HTERT RPE-1 (cell line): ENCODE results near the gene MDM1.

Experiments
- in situ Hi-C: fragments of 300-500 bp; cut with MboI; formaldehyde crosslinking; loops from 4 replicates; pipeline ENCODE4 v1.14.3; 2020; ENCODE audit warnings: low sequenced_read_pairs

Gene MDM1

GRCh38 chr12:68327896-68328295 lies 4.3 kb downstream of the MDM1 start:
- in situ Hi-C loops = no loop called here

GRCh38 chr12:68326716-68327115 lies 5.4 kb downstream of the MDM1 start:
- in situ Hi-C loops = no loop called here

- in situ Hi-C loops = no loop called here
Observed at GRCh38 chr12:68325966-68326365, 6.2 kb downstream of the MDM1 start.

- in situ Hi-C loops = no loop called here
Observed at GRCh38 chr12:68324531-68324930, 7.6 kb downstream of the MDM1 start.

- in situ Hi-C loops = no loop called here
Observed at GRCh38 chr12:68321140-68321539, 11.0 kb downstream of the MDM1 start.

- in situ Hi-C loops = no loop called here
Observed at GRCh38 chr12:68319988-68320623, 12.1 kb downstream of the MDM1 start.

GRCh38 chr12:68317047-68317667 lies 15.0 kb downstream of the MDM1 start:
- in situ Hi-C loops = no loop called here

GRCh38 chr12:68310370-68310769 lies 21.8 kb downstream of the MDM1 start:
- in situ Hi-C loops = no loop called here

GRCh38 chr12:68306564-68306963 lies 25.6 kb downstream of the MDM1 start:
- in situ Hi-C loops = no loop called here

- in situ Hi-C loops = no loop called here
Observed at GRCh38 chr12:68305278-68305677, 26.9 kb downstream of the MDM1 start.

- in situ Hi-C loops = no loop called here
Observed at GRCh38 chr12:68304626-68305025, 27.5 kb downstream of the MDM1 start.

GRCh38 chr12:68303850-68304249 lies 28.3 kb downstream of the MDM1 start:
- in situ Hi-C loops = no loop called here

- in situ Hi-C loops = no loop called here
Observed at GRCh38 chr12:68297929-68298328, 34.2 kb downstream of the MDM1 start.

- in situ Hi-C loops = no loop called here
Observed at GRCh38 chr12:68294251-68294650, 37.9 kb downstream of the MDM1 start.

GRCh38 chr12:68293347-68293746 lies 38.8 kb downstream of the MDM1 start:
- in situ Hi-C loops = no loop called here

- in situ Hi-C loops = no loop called here
Observed at GRCh38 chr12:68292151-68292943, 39.8 kb downstream of the MDM1 start.

GRCh38 chr12:68291396-68292036 lies 40.6 kb downstream of the MDM1 start:
- in situ Hi-C loops = no loop called here

GRCh38 chr12:68290126-68290525 lies 42.0 kb downstream of the MDM1 start:
- in situ Hi-C loops = no loop called here

GRCh38 chr12:68287106-68287505 lies 45.1 kb downstream of the MDM1 start:
- in situ Hi-C loops = no loop called here

GRCh38 chr12:68286396-68286795 lies 45.8 kb downstream of the MDM1 start:
- in situ Hi-C loops = no loop called here

GRCh38 chr12:68285541-68285940 lies 46.6 kb downstream of the MDM1 start:
- in situ Hi-C loops = no loop called here
